ENCODE measurements around the gene EIPR1. TPM values are rescaled to one million over a fixed set of nuclear protein-coding genes. Genes with fewer than 3 reads are reported as not detected.

The EIPR1 gene
- total RNA-seq, 1 experiment from 2014 or later: 27.8 TPM

DNA sequence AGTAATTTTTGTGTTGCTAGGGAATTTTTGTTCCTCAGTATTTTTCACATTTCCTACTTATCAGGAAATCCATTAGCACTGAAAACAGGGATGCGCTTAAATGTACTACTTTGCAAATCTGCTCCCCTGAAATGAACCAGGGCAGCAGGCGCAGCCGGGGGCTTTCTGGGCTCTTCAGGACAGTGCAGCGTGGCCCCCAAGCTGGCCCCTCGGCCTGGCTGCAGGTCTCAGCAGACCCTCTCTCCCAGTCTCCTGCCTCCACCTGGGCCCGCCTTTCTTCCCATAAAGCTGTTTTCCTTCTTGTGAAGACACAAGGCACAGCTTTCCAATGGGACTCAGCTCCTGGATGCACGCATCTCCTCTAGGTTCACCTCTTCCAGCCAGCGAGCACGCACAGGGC is 35.3 kb downstream of the EIPR1 start:
- Histone ChIP-seq H3K4ac (ENCODE audit: low read depth, low read length) (no peak overlapping the region), H3K56ac (ENCODE audit: insufficient read length, low read depth, low read length) (no peak overlapping the region), H2BK120ac (ENCODE audit: low read depth, low read length, poor library complexity, severe bottlenecking) (no peak overlapping the region), H2AFZ (ENCODE audit: low read length) (no peak overlapping the region), H2BK20ac (ENCODE audit: low read depth, low read length, poor library complexity, severe bottlenecking) (no peak overlapping the region), H4K91ac (ENCODE audit: insufficient read length, low read depth, low read length) (no peak overlapping the region), H2BK12ac (ENCODE audit: insufficient read length, low read depth, low read length) (no peak overlapping the region), H3K4me2 (ENCODE audit: insufficient read depth, insufficient read length, low read length) (no peak overlapping the region), H3K27me3 (ENCODE audit: insufficient read depth, low read length) (no peaks in the 10 kb centered on the region), H3K9ac (ENCODE audit: extremely low read depth, insufficient read length, low read length) (no peak overlapping the region), H4K5ac (ENCODE audit: insufficient read length, low read depth, low read length) (no peak overlapping the region), H4K20me1 (ENCODE audit: control insufficient read depth, insufficient read depth, insufficient read length) (no peaks in the 10 kb centered on the region), H2BK5ac (ENCODE audit: insufficient read length, low read length) (no peak overlapping the region), H3K27ac (ENCODE audit: insufficient read length, low read depth, low read length) (no peak overlapping the region), H2BK15ac (ENCODE audit: low read depth, low read length) (no peak overlapping the region), H3K79me2 (ENCODE audit: insufficient read depth, low read length) (no peaks in the 10 kb centered on the region), H3K23ac (ENCODE audit: insufficient read length, low read depth, low read length) (no peak overlapping the region), H3K4me1 (ENCODE audit: insufficient read depth, low read length) (no peaks in the 10 kb centered on the region), H3T11ph (ENCODE audit: low read length) (no peak overlapping the region), H3K18ac (ENCODE audit: insufficient read length, low read depth, low read length) (no peak overlapping the region), H4K8ac (replicated peaks; ENCODE audit: insufficient read length, low read depth, low read length) (no peak overlapping the region), H3K23me2 (ENCODE audit: insufficient read length, low read depth, low read length, poor library complexity, severe bottlenecking) (no peaks in the 10 kb centered on the region), H3K14ac (ENCODE audit: insufficient read depth, low read length) (no peak overlapping the region), H3K9me3 (ENCODE audit: control insufficient read depth, low read depth, low read length) (no peaks in the 10 kb centered on the region), H2AK5ac (ENCODE audit: insufficient read length, low read length) (no peak overlapping the region), H3K79me1 (ENCODE audit: insufficient read depth, low read depth, low read length, poor library complexity, severe bottlenecking) (no peaks in the 10 kb centered on the region)
- WGBS (ENCODE audit: extremely low coverage, insufficient read length, low lambda C conversion rate): no CpG with 5 or more reads among the region's 9 CpGs
- Mint-ChIP-seq H3K4me1 (no peaks in the 10 kb centered on the region), H3K27ac (peak overlapping the region in 2 of 3 experiments; percentile 25 to 72; a peak in 2 of 7 replicates), H3K9me3 (no peaks in the 10 kb centered on the region), H3K36me3 (ENCODE audit: insufficient read depth in 1 of 3, low read depth in 3 of 3) (peaks cover 10 to 29% (median 10%) of the 10 kb centered on the region in 3 experiments), H3K27me3 (ENCODE audit: low read depth) (no peaks in the 10 kb centered on the region), H3K4me3 (no peak overlapping the region)
- no peak for TF ChIP-seq CTCF (conservative IDR thresholded peaks at IDR 0.05)
- DNase-seq: no peak
